Fibroblast of peridontal ligament (primary cell): ENCODE measurements around the gene CAMSAP1.

Experiments
- DNase-seq: peaks from one replicate; pipeline ENCODE4 v3.0.0-alpha.2; 2010; ENCODE audit errors: extremely low read depth

The CAMSAP1 gene

GRCh38 chr9:135840539-135840938 lies 66.8 kb downstream of the CAMSAP1 start:
- no peak for DNase-seq

DNA sequence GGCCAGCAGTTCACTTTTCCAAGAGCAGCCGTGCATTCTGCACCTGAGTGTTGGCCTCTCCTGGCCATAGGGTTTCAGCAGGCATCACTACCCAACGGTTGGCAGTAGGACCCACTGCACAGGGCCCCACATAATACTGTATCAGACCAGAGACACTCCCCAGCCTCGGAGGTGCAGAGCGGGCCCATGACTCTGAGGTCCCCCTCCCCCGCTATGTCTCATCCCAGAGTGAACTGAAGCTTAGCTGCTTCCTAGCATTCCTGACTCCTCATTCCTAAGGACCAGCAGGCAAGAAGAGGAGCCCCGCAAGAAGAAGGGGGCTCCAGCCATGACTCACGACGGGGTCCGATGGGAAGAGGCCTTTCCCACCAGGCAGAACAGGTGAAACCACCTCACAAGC lies 67.2 kb downstream of the CAMSAP1 start:
- DNase-seq = no peak

- DNase-seq = no peak
These were observed 67.8 kb downstream of the CAMSAP1 start for GRCh38 chr9:135839516-135839915.

DNA sequence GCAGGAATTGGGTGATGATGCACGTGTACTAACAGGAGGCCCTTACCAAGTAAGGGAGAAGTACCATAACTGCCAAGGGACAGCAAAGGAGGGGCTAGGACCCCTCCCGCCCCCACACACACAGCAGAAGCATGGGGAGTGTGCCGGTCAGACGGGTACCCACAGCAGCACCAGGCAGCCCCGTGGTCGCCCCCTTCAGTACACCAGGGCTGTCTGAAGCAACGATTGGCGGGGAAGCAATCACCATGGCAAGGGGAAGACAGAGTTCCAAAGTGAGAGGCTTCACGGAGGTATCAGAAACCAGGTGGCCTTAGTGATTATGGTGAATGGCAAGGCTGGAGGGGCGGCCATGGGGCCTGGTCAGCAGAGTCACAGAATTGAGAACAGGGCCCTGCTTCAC lies 72.2 kb downstream of the CAMSAP1 start:
- DNase-seq = no peak

DNA sequence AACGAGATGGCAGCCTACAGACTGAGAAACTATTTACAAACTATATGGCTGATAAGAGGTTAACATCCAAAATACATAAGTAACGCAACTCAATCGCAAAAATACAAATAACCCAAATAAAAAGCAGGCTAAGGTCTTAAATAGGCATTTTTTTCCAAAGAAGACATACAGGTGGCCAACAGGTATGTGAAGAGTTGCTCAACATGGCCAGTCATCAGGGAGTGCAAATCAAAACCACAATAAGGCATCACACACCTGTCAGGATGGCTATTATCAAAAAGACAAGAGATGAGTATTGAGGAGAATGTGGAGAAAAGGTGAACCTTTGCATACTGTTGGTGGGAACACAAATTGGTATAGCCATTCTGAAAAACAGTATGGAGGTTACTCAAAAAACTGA lies 73.5 kb downstream of the CAMSAP1 start:
- DNase-seq = no peak

DNA sequence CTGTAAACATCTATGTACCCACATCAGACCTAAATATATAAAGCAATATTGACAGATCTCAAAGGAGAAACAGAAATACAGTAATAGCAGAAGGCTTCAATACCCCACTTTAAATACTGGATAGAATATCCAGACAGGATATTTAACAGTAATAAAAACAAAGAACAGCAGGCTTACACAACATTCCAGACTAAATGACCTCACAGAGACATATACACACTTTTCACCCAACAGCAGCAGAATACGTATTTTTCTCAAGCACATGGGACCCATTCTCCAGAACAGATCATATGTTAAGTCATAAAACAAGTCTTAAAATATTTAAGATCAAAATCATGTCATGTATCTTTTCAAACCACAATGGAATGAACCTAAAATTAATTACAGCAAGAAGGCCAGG lies 76.8 kb downstream of the CAMSAP1 start:
- no peak for DNase-seq

- no peak for DNase-seq
These were observed 78.7 kb downstream of the CAMSAP1 start for GRCh38 chr9:135828656-135829055.

GRCh38 chr9:135827866-135828580 lies 79.3 kb downstream of the CAMSAP1 start:
- no peak for DNase-seq

DNA sequence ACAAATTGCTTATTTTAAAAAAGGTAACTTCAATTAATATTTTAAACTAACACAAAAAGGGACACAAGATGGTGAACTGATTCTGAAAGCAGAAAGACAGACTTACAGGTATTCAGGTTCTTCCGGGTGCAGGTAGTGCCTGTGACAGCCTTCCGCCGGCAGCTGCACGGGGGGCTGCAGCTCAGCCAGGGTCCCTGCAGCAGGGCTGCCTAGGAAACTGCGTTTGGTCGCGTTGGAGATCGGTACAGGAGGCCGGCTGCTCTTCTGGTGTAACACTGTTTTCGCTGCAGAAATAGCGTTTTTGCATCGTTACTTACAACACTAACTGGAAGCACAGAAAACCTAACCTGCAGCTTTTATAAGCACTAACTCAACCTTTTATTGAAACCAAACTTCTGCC lies 80.0 kb downstream of the CAMSAP1 start:
- DNase-seq = no peak

DNA sequence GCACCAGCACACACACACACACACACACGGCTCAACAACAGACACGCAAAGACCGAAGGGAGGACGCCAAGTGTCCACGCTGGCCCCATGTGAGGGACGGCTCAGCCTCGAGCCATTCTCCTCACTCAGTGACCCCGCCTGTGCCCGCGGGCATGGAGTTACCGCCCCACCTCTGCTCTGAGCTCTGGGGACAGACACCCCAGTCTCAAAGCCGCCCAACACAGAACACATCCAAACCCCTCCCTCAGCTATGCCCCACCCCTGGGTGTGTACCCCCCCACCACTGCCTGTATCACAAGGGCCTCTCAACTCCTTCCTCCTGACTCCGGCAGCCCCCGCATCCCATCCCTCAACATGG lies 81.2 kb downstream of the CAMSAP1 start:
- DNase-seq = no peak

- no peak for DNase-seq
These were observed 81.7 kb downstream of the CAMSAP1 start for GRCh38 chr9:135825435-135826187.

DNA sequence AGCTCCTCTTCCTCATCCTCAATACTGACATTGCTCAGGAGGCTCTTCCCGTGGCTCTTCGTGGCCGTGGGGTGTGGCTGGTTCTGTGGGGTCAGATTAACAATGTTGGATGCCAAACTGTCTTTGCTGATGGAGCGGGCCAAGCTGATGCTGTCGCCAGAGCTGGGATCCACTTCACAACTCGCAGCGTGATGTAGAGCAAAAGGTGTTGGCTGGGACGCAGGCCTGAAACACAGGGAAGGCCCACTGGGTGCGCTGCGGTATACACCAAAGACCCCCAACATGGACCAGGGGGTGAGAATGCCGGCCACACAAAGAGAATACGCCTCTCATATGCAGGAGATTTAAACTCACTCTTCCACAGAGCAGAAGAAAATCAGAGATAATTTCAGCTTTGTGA lies 84.3 kb downstream of the CAMSAP1 start:
- DNase-seq = no peak

DNA sequence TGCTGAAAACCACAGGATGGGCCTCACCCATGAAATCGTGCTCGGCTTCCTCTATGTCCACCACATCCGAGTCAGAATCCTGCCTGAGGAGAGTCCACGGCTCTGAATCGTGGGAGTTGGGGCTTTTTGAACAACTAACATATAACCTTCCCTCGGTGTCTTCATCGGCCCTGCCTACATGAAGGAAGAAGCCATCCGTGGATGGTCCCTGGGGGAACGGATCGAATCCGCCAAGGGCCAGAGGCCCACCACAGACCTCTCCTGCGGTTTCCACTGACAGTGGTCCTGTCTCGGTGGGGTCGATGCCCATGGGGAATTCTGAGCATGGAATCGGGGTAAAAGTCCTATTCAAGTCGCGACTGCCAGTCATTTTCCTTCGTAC lies 85.0 kb downstream of the CAMSAP1 start:
- no peak for DNase-seq

- no peak for DNase-seq
These were observed 85.5 kb downstream of the CAMSAP1 start for GRCh38 chr9:135821733-135822373.

DNA sequence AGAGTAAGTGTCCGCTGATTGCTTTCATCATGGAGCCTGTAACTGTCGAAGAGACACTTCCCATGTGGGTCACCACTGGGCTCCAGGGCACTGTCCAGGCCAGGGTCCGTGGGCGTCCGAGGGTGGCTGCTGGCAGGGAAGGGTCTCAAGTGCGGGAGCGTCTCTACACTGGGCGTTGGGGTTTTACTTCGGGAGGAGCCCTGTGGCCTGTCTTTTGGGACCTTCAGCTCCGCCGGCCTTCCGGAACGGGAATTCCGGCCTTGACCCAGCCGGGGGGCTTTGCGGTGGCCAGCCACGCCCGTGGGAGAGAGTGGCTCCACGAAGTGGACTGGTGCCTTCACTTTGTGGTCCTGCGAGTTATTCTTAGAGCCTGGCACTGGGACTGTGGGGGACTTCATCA lies 86.2 kb downstream of the CAMSAP1 start:
- no peak for DNase-seq

DNA sequence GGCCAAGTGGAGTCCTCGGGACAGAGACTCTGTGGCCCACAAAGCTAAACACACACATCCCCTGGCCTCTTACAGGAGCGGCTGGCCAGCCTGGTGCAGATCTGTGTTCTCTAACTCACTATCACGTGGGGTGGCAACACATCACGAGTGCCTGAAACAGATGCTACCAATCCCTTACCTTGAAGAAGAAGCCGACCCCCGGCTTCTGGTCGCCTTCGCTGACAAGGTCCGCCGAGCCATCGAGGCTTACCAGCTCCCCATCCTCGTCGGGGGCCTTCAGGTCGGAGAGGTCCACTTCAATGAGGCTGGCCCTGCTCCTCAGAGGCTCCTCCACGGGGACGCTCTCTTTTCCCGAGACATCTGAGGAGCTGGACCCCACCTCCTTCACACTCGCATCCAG lies 86.7 kb downstream of the CAMSAP1 start:
- DNase-seq = no peak

- DNase-seq = no peak
These were observed 87.4 kb downstream of the CAMSAP1 start for GRCh38 chr9:135819905-135820304.

GRCh38 chr9:135818718-135819475 lies 88.4 kb downstream of the CAMSAP1 start:
- DNase-seq = no peak

DNA sequence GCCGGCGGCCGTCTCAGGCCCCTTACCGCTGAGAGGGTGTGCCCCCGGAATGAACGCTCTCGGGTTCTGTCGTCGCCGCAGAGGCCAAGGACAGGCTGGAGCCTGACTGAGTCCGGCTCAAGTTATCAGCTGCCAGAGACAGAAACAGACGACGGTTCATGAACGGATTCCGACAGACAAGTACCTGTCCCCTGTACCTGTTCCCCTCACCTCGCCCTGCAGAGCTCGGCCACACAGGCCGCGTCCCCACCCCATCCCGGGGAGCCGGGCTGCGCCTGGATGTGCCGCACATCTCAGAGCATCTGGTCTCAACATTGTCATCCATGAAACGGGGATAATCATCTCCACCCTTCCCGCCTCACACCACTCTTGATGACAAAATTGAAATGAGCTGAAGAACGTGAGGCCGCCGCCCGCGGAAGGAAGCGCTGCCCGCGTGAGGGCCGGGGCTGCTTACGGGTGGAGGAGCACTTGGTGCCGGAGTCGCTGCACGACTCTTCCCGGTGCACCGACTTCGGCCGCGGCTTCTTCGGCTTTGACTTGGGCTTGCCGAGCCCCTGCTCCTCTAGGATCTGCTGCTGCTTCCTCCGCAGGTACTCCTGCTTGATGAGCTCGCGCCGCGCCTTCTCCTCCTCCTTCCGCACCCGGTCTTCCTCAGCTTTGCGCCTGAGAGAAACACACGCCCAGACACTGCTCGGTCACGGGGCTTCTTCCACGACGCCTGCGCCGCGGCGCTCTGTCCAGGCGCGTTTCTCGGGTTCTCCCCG lies 89.2 kb downstream of the CAMSAP1 start:
- DNase-seq = no peak

- no peak for DNase-seq
These were observed 90.7 kb downstream of the CAMSAP1 start for GRCh38 chr9:135816651-135816970.

GRCh38 chr9:135815830-135816650 lies 91.3 kb downstream of the CAMSAP1 start:
- no peak for DNase-seq
